GM18909 (cell line): Measurements from ENCODE around the gene BMP2.
A peak's percentile ranks its signal among the peaks of the same experiment; 100 is the strongest.

Experiments used
- ATAC-seq: cut with Tn5 transposase; IDR thresholded peaks from one replicate; pipeline ENCODE4 v1.9.1; 2021; ENCODE audit warnings: mild to moderate bottlenecking; ENCODE audit not compliant: unreplicated experiment, poor library complexity

The BMP2 gene

GRCh38 chr20:6767126-6767535, 355 bp upstream of the BMP2 start:
- ATAC-seq, result no peak

- ATAC-seq, result peak; percentile 9
Observed at GRCh38 chr20:6768228-6769140, 998 bp downstream of the BMP2 start.

GRCh38 chr20:6769903-6770785, 2.7 kb downstream of the BMP2 start:
- ATAC-seq, result no peak

GRCh38 chr20:6770786-6771100, 3.3 kb downstream of the BMP2 start:
- ATAC-seq, result no peak

- no peak for ATAC-seq
Observed at GRCh38 chr20:6780433-6781190, 13.1 kb downstream of the BMP2 start.

GRCh38 chr20:6783752-6784151, 16.3 kb downstream of the BMP2 start:
- no peak for ATAC-seq

GRCh38 chr20:6784210-6784631, 16.7 kb downstream of the BMP2 start:
- no peak for ATAC-seq

- no peak for ATAC-seq
Observed at GRCh38 chr20:6784767-6785166, 17.3 kb downstream of the BMP2 start.

GRCh38 chr20:6786548-6786947, 19.1 kb downstream of the BMP2 start:
- no peak for ATAC-seq

GRCh38 chr20:6792789-6793188, 25.3 kb downstream of the BMP2 start:
- no peak for ATAC-seq

GRCh38 chr20:6802227-6802626, 34.7 kb downstream of the BMP2 start:
- ATAC-seq, result no peak

GRCh38 chr20:6806275-6806674, 38.8 kb downstream of the BMP2 start:
- no peak for ATAC-seq

- no peak for ATAC-seq
Observed at GRCh38 chr20:6811262-6812035, 44.0 kb downstream of the BMP2 start.

GRCh38 chr20:6812530-6812929, 45.0 kb downstream of the BMP2 start:
- no peak for ATAC-seq

GRCh38 chr20:6814945-6815344, 47.5 kb downstream of the BMP2 start:
- no peak for ATAC-seq

GRCh38 chr20:6818033-6818808, 50.7 kb downstream of the BMP2 start:
- ATAC-seq, result no peak

GRCh38 chr20:6819599-6819998, 52.1 kb downstream of the BMP2 start:
- no peak for ATAC-seq

- ATAC-seq, result no peak
Observed at GRCh38 chr20:6824401-6824800, 56.9 kb downstream of the BMP2 start.

GRCh38 chr20:6827472-6827871, 60.0 kb downstream of the BMP2 start:
- no peak for ATAC-seq
